K562 (cell line): ENCODE measurements around the gene IPO11. TPM values are rescaled to one million over a fixed set of nuclear protein-coding genes. Genes with fewer than 3 reads are reported as not detected.

Experiments
- ATAC-seq: fragments of 200-7000 bp; cut with Tn5 transposase; 3 replicates; pipeline ENCODE4 v1.9.1; 2020; ENCODE audit warnings: moderate library complexity
- BruUV-seq: library from RNA; stranded (reverse); fragments of 400-500 nt; replicated peaks from 2 replicates; lab custom pipeline; 2021; lab: Mats Ljungman, UMichigan
- CTCF ChIA-PET: fragments of 300-600 bp; formaldehyde crosslinking; extraction: SDS; loops from one replicate; lab custom pipeline; 2021; ENCODE audit warnings: low intra/inter-chr PET ratio; lab: Yijun Ruan, JAX
- POLR2A ChIA-PET: fragments of 300-600, 350-650 bp; sonication (Branson Sonifier 250); formaldehyde crosslinking; extraction: SDS; loops from one replicate; lab custom pipeline; 2021; ENCODE audit warnings: antibody characterized with exemption, inconsistent platforms; lab: Yijun Ruan, JAX
- DNase-seq, 4 experiments: peaks; one replicate each; pipeline versions ENCODE4 v3.0.0 to v3.0.0-alpha.2; 2011 to 2018; ENCODE audit warnings: low spot score in 3 of 4, mixed read lengths in 3 of 4; ENCODE audit errors: extremely low read depth in 1 of 4
- FAIRE-seq: peaks from 2 replicates; lab custom pipeline; 2011; peaks lifted over from hg19 to GRCh38; lab: Jason Lieb, UNC
- H2AFZ ChIP-seq: 2 replicates; pipeline ENCODE4 v1.6.0; 2011; ENCODE audit warnings: low read depth, low read length, control low read depth, inconsistent platforms
- H3K27ac ChIP-seq: fragments of 200-600 bp; 3 replicates; pipeline ENCODE4 v1.8.0; 2011; ENCODE audit warnings: low read depth, mild to moderate bottlenecking, control low read depth, inconsistent platforms, low read length, moderate library complexity, mixed read lengths; ENCODE audit errors: extremely low read depth
- H3K27me3 ChIP-seq, 2 experiments: fragments of 300-600 bp in 1 of 2; 2 replicates in 1 of 2; 3 replicates in 1 of 2; pipeline versions ENCODE4 v1.6.0 to v1.8.0; 2011; ENCODE audit warnings: inconsistent platforms in 2 of 2, low read length in 2 of 2, mild to moderate bottlenecking in 1 of 2, mixed read lengths in 1 of 2, moderate library complexity in 1 of 2; ENCODE audit not compliant: control insufficient read depth in 2 of 2, insufficient read depth in 2 of 2
- H3K36me3 ChIP-seq: fragments of 300-600 bp; 3 replicates; pipeline ENCODE4 v1.8.0; 2011; ENCODE audit warnings: mild to moderate bottlenecking, low read length, inconsistent platforms; ENCODE audit not compliant: control insufficient read depth, insufficient read depth
- H3K4me1 ChIP-seq, 2 experiments: fragments of 200-600 bp in 1 of 2; replicated peaks in 1 of 2; 2 replicates in 1 of 2; 3 replicates in 1 of 2; pipeline versions ENCODE4 v1.5.1 to v1.8.0; 2011; ENCODE audit warnings: inconsistent platforms in 2 of 2, low read length in 2 of 2, mild to moderate bottlenecking in 1 of 2, mixed read lengths in 1 of 2, moderate library complexity in 1 of 2; ENCODE audit not compliant: control insufficient read depth in 2 of 2, insufficient read depth in 2 of 2
- H3K4me2 ChIP-seq: 2 replicates; pipeline ENCODE4 v1.6.1; 2011; ENCODE audit warnings: low read length, control low read depth, inconsistent platforms, mixed read lengths; ENCODE audit not compliant: insufficient read depth
- H3K4me3 ChIP-seq: fragments of 200-600 bp; sonication (generic), shearing (Covaris generic); 2 replicates; pipeline ENCODE4 v1.5.1; 2016; ENCODE audit warnings: control low read depth, inconsistent platforms
- H3K79me2 ChIP-seq: fragments of 200-600 bp; 3 replicates; pipeline ENCODE4 v1.8.0; 2011; ENCODE audit warnings: low read length, inconsistent platforms; ENCODE audit not compliant: control insufficient read depth, insufficient read depth
- H3K9ac ChIP-seq, 2 experiments: 2 replicates each; pipeline versions ENCODE4 v1.6.0 to v1.6.1; 2011; ENCODE audit warnings: low read depth in 2 of 2, low read length in 2 of 2, control low read depth in 1 of 2, inconsistent platforms in 1 of 2, mild to moderate bottlenecking in 1 of 2, mixed read lengths in 1 of 2; ENCODE audit not compliant: insufficient read depth in 1 of 2
- H3K9me1 ChIP-seq: one replicate; pipeline ENCODE4 v1.6.0; 2011; ENCODE audit warnings: inconsistent platforms, mild to moderate bottlenecking, low read length, moderate library complexity; ENCODE audit not compliant: control insufficient read depth, insufficient read depth
- H3K9me3 ChIP-seq: replicated peaks from 2 replicates; pipeline ENCODE4 v1.5.1; 2011; ENCODE audit warnings: low read depth, low read length, inconsistent platforms; ENCODE audit not compliant: control insufficient read depth, insufficient read depth
- H4K20me1 ChIP-seq: replicated peaks from 2 replicates; pipeline ENCODE4 v1.6.1; 2011; ENCODE audit warnings: low read length, inconsistent platforms, mixed read lengths; ENCODE audit not compliant: control insufficient read depth, insufficient read depth
- CREBBP ChIP-seq: IDR thresholded peaks from one replicate; pipeline ENCODE4 v1.6.1; 2012; ENCODE audit warnings: low read depth, mild to moderate bottlenecking, control low read depth, inconsistent platforms, low read length
- CTBP1 ChIP-seq: fragments of 450-650 bp; IDR thresholded peaks from 2 replicates; pipeline ENCODE4 v1.6.1; 2016; ENCODE audit warnings: borderline replicate concordance
- FUS ChIP-seq: fragments of 200-400 bp; formaldehyde crosslinking; optimal IDR thresholded peaks from 2 replicates; pipeline ENCODE3; 2017; ENCODE audit warnings: low read depth, low read length
- GATAD2A ChIP-seq: fragments of 450-650 bp; IDR thresholded peaks from 2 replicates; pipeline ENCODE4 v1.6.1; 2017
- KLF10 ChIP-seq: fragments of 250-450 bp; sonication (Bioruptor Pico); IDR thresholded peaks from 2 replicates; pipeline ENCODE4 v1.6.1; 2021; ENCODE audit warnings: matching md5 sums
- MAFG ChIP-seq: fragments of 450-650 bp; conservative IDR thresholded peaks from 2 replicates; pipeline ENCODE4 v1.6.1; 2016; ENCODE audit warnings: missing genetic modification characterization, missing compliant biosample characterization
- U2AF1 ChIP-seq: fragments of 200-400 bp; formaldehyde crosslinking; optimal IDR thresholded peaks from 2 replicates; pipeline ENCODE3; 2017; ENCODE audit warnings: mild to moderate bottlenecking, low read depth, low read length, moderate library complexity
- ZNF699 ChIP-seq: fragments of 250-450 bp; sonication (Bioruptor Pico); IDR thresholded peaks from 2 replicates; pipeline ENCODE4 v1.8.0; 2021; ENCODE audit warnings: mild to moderate bottlenecking, moderate library complexity; ENCODE audit not compliant: insufficient replicate concordance
- WGBS: fragments of 100-300 bp; shearing (Covaris generic); methylation state at CpG from one replicate; pipeline ENCODE4 v1.1.6; 2016; ENCODE audit warnings: low coverage, mixed read lengths; ENCODE audit not compliant: insufficient coverage; ENCODE audit errors: missing lambda C conversion rate; 5-methylcytosine and 5-hydroxymethylcytosine counted together
- in situ Hi-C: fragments of 300-500 bp; cut with MboI; formaldehyde crosslinking; loops from 4 replicates; pipeline ENCODE4 v1.15.0; 2018; ENCODE audit warnings: inconsistent platforms, mixed read lengths
- intact Hi-C: fragments of 100-400 bp; cut with micrococcal nuclease; formaldehyde crosslinking; loops from 2 replicates; pipeline ENCODE4 v1.14.2; 2022
- polyA plus RNA-seq, 8 experiments: library from polyadenylated mRNA; depleted of rRNA in 4 of 8; stranded (reverse) in 5 of 8; unstranded in 3 of 8; fragments of >200 nt; fragmentation: Nextera tagmentation in 2 of 8; fragmentation: Illumina TruSeq in 1 of 8; extraction: Ambion mirVana in 2 of 8; extraction: Trizol in 1 of 8; gene quantifications; 2 replicates each; pipeline versions ENCODE4 v1.2.1 to v1.2.3, GENCODE V29; 2011 to 2014; ENCODE audit warnings: inconsistent platforms in 1 of 8, missing spikeins in 1 of 8
- total RNA-seq, 7 experiments: library from RNA; depleted of rRNA in 6 of 7; stranded (reverse); fragments of >200 nt in 6 of 7; fragmentation: Illumina TruSeq in 2 of 7; extraction: Trizol in 2 of 7; gene quantifications; 2 replicates each; pipeline versions ENCODE4 v1.2.1 to v1.2.3, GENCODE V29; 2011 to 2021; ENCODE audit warnings: low replicate concordance in 1 of 7
- TF ChIP-seq, protein P1 (sequence below): sonication (generic); formaldehyde crosslinking; IDR thresholded peaks from 2 replicates; pipeline ENCODE4 v1.8.0; 2022; ENCODE audit warnings: mild to moderate bottlenecking, missing genetic modification reagents, borderline replicate concordance
- TF ChIP-seq, protein P2 (sequence below), 2 experiments: IDR thresholded peaks; 2 replicates each; pipeline ENCODE4 v1.6.1; 2011; ENCODE audit warnings: borderline replicate concordance in 1 of 2, control low read depth in 1 of 2, low read depth in 1 of 2, low read length in 1 of 2, mild to moderate bottlenecking in 1 of 2, mixed read lengths in 1 of 2, moderate library complexity in 1 of 2; ENCODE audit not compliant: insufficient read depth in 1 of 2, insufficient read length in 1 of 2, poor library complexity in 1 of 2, severe bottlenecking in 1 of 2; ENCODE audit errors: extremely low read depth in 1 of 2
- TF ChIP-seq, protein P3 (sequence below), 2 experiments: fragments of 450-650 bp in 1 of 2; sonication (generic) in 1 of 2; formaldehyde crosslinking; conservative IDR thresholded peaks; 2 replicates each; pipeline versions ENCODE4 v1.4.0 to v1.8.1; 2020 to 2022; ENCODE audit warnings: mild to moderate bottlenecking in 1 of 2, missing genetic modification reagents in 1 of 2
- TF ChIP-seq, protein P4 (sequence below): fragments of 450-650 bp; conservative IDR thresholded peaks from 2 replicates; pipeline ENCODE4 v1.6.1; 2016; ENCODE audit warnings: missing genetic modification characterization, low read depth, mild to moderate bottlenecking, missing compliant biosample characterization, moderate library complexity
- TF ChIP-seq, protein P5 (sequence below): fragments of 250-450 bp; sonication (Bioruptor Pico); IDR thresholded peaks from 2 replicates; pipeline ENCODE4 v1.5.0; 2020; ENCODE audit warnings: mild to moderate bottlenecking, borderline replicate concordance

Gene IPO11
- total and polyA plus RNA-seq, 9 of the 15 experiments (the other 6 are each of a cell fraction or from before 2014, with no cell fraction given) = 38.7 to 96.0 (median 70.9) TPM

- Histone ChIP-seq H3K79me2 (no peaks in the 10 kb centered on the region), H3K9ac (no peak overlapping the region), H3K4me3 (no peak overlapping the region), H3K27me3 (no peaks in the 10 kb centered on the region), H3K27ac (no peak overlapping the region), H3K9me3 (no peaks in the 10 kb centered on the region), H3K36me3 (peaks cover 9% of the 10 kb centered on the region; the same call in 1 of the 3 replicates), H3K4me2 (no peak overlapping the region), H3K9me1 (no peaks in the 10 kb centered on the region), H3K4me1 (no peaks in the 10 kb centered on the region; a peak in 1 of 5 replicates), H4K20me1 (no peaks in the 10 kb centered on the region), H2AFZ (no peak overlapping the region)
- WGBS = 60% methylated on average over 2 of the region's 2 CpGs
- BruUV-seq = no TSS peak
- in situ Hi-C loops (no loop called here), intact Hi-C loops (no loop called here)
- TF ChIP-seq, protein P1, sequence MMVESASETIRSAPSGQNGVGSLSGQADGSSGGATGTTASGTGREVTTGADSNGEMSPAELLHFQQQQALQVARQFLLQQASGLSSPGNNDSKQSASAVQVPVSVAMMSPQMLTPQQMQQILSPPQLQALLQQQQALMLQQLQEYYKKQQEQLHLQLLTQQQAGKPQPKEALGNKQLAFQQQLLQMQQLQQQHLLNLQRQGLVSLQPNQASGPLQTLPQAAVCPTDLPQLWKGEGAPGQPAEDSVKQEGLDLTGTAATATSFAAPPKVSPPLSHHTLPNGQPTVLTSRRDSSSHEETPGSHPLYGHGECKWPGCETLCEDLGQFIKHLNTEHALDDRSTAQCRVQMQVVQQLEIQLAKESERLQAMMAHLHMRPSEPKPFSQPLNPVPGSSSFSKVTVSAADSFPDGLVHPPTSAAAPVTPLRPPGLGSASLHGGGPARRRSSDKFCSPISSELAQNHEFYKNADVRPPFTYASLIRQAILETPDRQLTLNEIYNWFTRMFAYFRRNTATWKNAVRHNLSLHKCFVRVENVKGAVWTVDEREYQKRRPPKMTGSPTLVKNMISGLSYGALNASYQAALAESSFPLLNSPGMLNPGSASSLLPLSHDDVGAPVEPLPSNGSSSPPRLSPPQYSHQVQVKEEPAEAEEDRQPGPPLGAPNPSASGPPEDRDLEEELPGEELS = no peak
- TF ChIP-seq U2AF1 = no peak
- TF ChIP-seq CREBBP = no peak
- TF ChIP-seq, protein P2, sequence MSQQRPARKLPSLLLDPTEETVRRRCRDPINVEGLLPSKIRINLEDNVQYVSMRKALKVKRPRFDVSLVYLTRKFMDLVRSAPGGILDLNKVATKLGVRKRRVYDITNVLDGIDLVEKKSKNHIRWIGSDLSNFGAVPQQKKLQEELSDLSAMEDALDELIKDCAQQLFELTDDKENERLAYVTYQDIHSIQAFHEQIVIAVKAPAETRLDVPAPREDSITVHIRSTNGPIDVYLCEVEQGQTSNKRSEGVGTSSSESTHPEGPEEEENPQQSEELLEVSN (IDR thresholded peaks at IDR 0.05; ENCODE audit: borderline replicate concordance in 1 of 2, extremely low read depth in 1 of 2, insufficient read depth in 1 of 2, insufficient read length in 1 of 2, low read depth in 1 of 2, low read length in 1 of 2, poor library complexity in 1 of 2, severe bottlenecking in 1 of 2) = no peak
- no peak for TF ChIP-seq FUS
- TF ChIP-seq CTBP1 = no peak
- TF ChIP-seq, protein P3, sequence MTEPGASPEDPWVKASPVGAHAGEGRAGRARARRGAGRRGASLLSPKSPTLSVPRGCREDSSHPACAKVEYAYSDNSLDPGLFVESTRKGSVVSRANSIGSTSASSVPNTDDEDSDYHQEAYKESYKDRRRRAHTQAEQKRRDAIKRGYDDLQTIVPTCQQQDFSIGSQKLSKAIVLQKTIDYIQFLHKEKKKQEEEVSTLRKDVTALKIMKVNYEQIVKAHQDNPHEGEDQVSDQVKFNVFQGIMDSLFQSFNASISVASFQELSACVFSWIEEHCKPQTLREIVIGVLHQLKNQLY (CRISPR knock-in tag; conservative IDR thresholded peaks at IDR 0.05) = no peak
- no peak for TF ChIP-seq KLF10
- no peak for TF ChIP-seq ZNF699 (CRISPR knock-in tag)
- TF ChIP-seq GATAD2A = no peak
- no peak for TF ChIP-seq MAFG (tag)
- TF ChIP-seq, protein P4, sequence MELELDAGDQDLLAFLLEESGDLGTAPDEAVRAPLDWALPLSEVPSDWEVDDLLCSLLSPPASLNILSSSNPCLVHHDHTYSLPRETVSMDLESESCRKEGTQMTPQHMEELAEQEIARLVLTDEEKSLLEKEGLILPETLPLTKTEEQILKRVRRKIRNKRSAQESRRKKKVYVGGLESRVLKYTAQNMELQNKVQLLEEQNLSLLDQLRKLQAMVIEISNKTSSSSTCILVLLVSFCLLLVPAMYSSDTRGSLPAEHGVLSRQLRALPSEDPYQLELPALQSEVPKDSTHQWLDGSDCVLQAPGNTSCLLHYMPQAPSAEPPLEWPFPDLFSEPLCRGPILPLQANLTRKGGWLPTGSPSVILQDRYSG = no peak
- TF ChIP-seq, protein P5, sequence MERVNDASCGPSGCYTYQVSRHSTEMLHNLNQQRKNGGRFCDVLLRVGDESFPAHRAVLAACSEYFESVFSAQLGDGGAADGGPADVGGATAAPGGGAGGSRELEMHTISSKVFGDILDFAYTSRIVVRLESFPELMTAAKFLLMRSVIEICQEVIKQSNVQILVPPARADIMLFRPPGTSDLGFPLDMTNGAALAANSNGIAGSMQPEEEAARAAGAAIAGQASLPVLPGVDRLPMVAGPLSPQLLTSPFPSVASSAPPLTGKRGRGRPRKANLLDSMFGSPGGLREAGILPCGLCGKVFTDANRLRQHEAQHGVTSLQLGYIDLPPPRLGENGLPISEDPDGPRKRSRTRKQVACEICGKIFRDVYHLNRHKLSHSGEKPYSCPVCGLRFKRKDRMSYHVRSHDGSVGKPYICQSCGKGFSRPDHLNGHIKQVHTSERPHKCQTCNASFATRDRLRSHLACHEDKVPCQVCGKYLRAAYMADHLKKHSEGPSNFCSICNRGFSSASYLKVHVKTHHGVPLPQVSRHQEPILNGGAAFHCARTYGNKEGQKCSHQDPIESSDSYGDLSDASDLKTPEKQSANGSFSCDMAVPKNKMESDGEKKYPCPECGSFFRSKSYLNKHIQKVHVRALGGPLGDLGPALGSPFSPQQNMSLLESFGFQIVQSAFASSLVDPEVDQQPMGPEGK = no peak
- ChIA-PET CTCF (no interaction called here), POLR2A (no interaction called here)
- ATAC-seq (no peak), FAIRE-seq (no peak), DNase-seq (no peak)
These were observed 162.5 kb downstream of the IPO11 start for GRCh38 chr5:62575066-62575465.
